ENCODE measurements around the gene C3orf18. TPM values are rescaled to one million over a fixed set of nuclear protein-coding genes. Genes with fewer than 3 reads are reported as not detected.

Gene C3orf18
- total RNA-seq, 1 experiment from 2014 or later = 7.1 TPM

GRCh38 chr3:50604110-50604621 lies 36.6 kb upstream of the C3orf18 start:
- H2BK120ac ChIP-seq (ENCODE audit: low read depth, low read length, poor library complexity, severe bottlenecking) = no peak overlapping the region
- no peak overlapping the region for H3K4me3 Mint-ChIP-seq
- H3K4me2 ChIP-seq (ENCODE audit: insufficient read depth, insufficient read length, low read length) = no peak overlapping the region
- H3K18ac ChIP-seq (ENCODE audit: insufficient read length, low read depth, low read length) = no peak overlapping the region
- no peaks in the 10 kb centered on the region for H3K79me1 ChIP-seq (ENCODE audit: insufficient read depth, low read depth, low read length, poor library complexity, severe bottlenecking)
- no peak overlapping the region for H2BK12ac ChIP-seq (ENCODE audit: insufficient read length, low read depth, low read length)
- no peak overlapping the region for H2BK5ac ChIP-seq (ENCODE audit: insufficient read length, low read length)
- no peak overlapping the region for H4K91ac ChIP-seq (ENCODE audit: insufficient read length, low read depth, low read length)
- H3K14ac ChIP-seq (ENCODE audit: insufficient read depth, low read length) = no peak overlapping the region
- no peaks in the 10 kb centered on the region for H3K9me3 Mint-ChIP-seq
- no peak overlapping the region for H4K8ac ChIP-seq (replicated peaks; ENCODE audit: insufficient read length, low read depth, low read length)
- no peak overlapping the region for H3K56ac ChIP-seq (ENCODE audit: insufficient read length, low read depth, low read length)
- peaks cover 4% of the 10 kb centered on the region; the same call in 1 of the 2 replicates for H3K27me3 Mint-ChIP-seq (ENCODE audit: low read depth)
- no peak for DNase-seq
- H3K79me2 ChIP-seq (ENCODE audit: insufficient read depth, low read length) = no peaks in the 10 kb centered on the region
- H3T11ph ChIP-seq (ENCODE audit: low read length) = no peak overlapping the region
- no peak overlapping the region for H2AFZ ChIP-seq (ENCODE audit: low read length)
- H3K27ac ChIP-seq (ENCODE audit: insufficient read length, low read depth, low read length) = no peak overlapping the region
- H3K4ac ChIP-seq (ENCODE audit: low read depth, low read length) = no peak overlapping the region
- no peak for TF ChIP-seq CTCF (conservative IDR thresholded peaks at IDR 0.05)
- no peak overlapping the region for H2BK20ac ChIP-seq (ENCODE audit: low read depth, low read length, poor library complexity, severe bottlenecking)
- no peaks in the 10 kb centered on the region for H3K4me1 ChIP-seq (ENCODE audit: insufficient read depth, low read length)
- H4K5ac ChIP-seq (ENCODE audit: insufficient read length, low read depth, low read length) = no peak overlapping the region
- peaks cover 0 to 1% (median 0%) of the 10 kb centered on the region in 3 experiments; a peak in 1 of 7 replicates for H3K36me3 Mint-ChIP-seq (ENCODE audit: insufficient read depth in 1 of 3, low read depth in 3 of 3)
- H2AK5ac ChIP-seq (ENCODE audit: insufficient read length, low read length) = no peak overlapping the region
- no peaks in the 10 kb centered on the region for H3K27me3 ChIP-seq (ENCODE audit: insufficient read depth, low read length)
- H3K27ac Mint-ChIP-seq = no peak overlapping the region
- H3K23ac ChIP-seq (ENCODE audit: insufficient read length, low read depth, low read length) = no peak overlapping the region
- no peaks in the 10 kb centered on the region for H3K4me1 Mint-ChIP-seq
- no peaks in the 10 kb centered on the region for H3K9me3 ChIP-seq (ENCODE audit: control insufficient read depth, low read depth, low read length)
- H3K9ac ChIP-seq (ENCODE audit: extremely low read depth, insufficient read length, low read length) = no peak overlapping the region
- no CpG with 5 or more reads among the region's 5 CpGs for WGBS (ENCODE audit: extremely low coverage, insufficient read length, low lambda C conversion rate)
- no peaks in the 10 kb centered on the region for H3K23me2 ChIP-seq (ENCODE audit: insufficient read length, low read depth, low read length, poor library complexity, severe bottlenecking)
- H2BK15ac ChIP-seq (ENCODE audit: low read depth, low read length) = no peak overlapping the region
- no peaks in the 10 kb centered on the region for H4K20me1 ChIP-seq (ENCODE audit: control insufficient read depth, insufficient read depth, insufficient read length)

Data from H9 (cell line).